Natural killer cell (primary cell): Measurements from ENCODE around the gene NAT10. TPM values are rescaled to one million over a fixed set of nuclear protein-coding genes. Genes with fewer than 3 reads are reported as not detected.

Experiments
- ATAC-seq, 3 donors: fragments of 150-1000 bp in 2 of 3; fragments of 200-7000 bp in 1 of 3; cut with Tn5 transposase; 1 replicate in 1 of 3; 2 replicates in 2 of 3; pipeline ENCODE4 v1.10.0; 2021; ENCODE audit warnings: mild to moderate bottlenecking in 2 of 3, moderate library complexity in 2 of 3
- DNase-seq, 2 donors: peaks; one replicate each; pipeline versions ENCODE4 v3.0.0 to v3.0.0-alpha.2; 2013 to 2021; ENCODE audit warnings: mixed read lengths in 1 of 2
- H3K27ac ChIP-seq: one replicate; pipeline ENCODE4 v1.5.1; 2013; ENCODE audit warnings: mild to moderate bottlenecking, low read length
- H3K27me3 ChIP-seq: one replicate; pipeline ENCODE4 v1.6.1; 2013; ENCODE audit warnings: low read length; ENCODE audit not compliant: control insufficient read depth, insufficient read depth
- H3K36me3 ChIP-seq: one replicate; pipeline ENCODE4 v1.6.1; 2013; ENCODE audit warnings: low read length; ENCODE audit not compliant: control insufficient read depth, insufficient read depth
- H3K4me1 ChIP-seq: one replicate; pipeline ENCODE4 v1.6.1; 2013; ENCODE audit warnings: low read length; ENCODE audit not compliant: control insufficient read depth, insufficient read depth
- H3K4me3 ChIP-seq: one replicate; pipeline ENCODE4 v1.5.1; 2013; ENCODE audit warnings: low read length
- H3K9me3 ChIP-seq: one replicate; pipeline ENCODE4 v1.6.1; 2013; ENCODE audit warnings: low read length; ENCODE audit not compliant: control insufficient read depth, insufficient read depth
- H3K27ac Mint-ChIP-seq, 2 donors: one replicate each; pipeline ENCODE4 v1.8.0; 2022; ENCODE audit warnings: mild to moderate bottlenecking in 2 of 2, mixed read lengths in 2 of 2, moderate library complexity in 1 of 2
- H3K27me3 Mint-ChIP-seq, 2 donors: one replicate each; pipeline ENCODE4 v1.8.0; 2022; ENCODE audit warnings: low read depth in 2 of 2, mixed read lengths in 2 of 2
- H3K36me3 Mint-ChIP-seq: one replicate; pipeline ENCODE4 v1.8.0; 2022; ENCODE audit warnings: mixed read lengths
- H3K4me1 Mint-ChIP-seq, 2 donors: one replicate each; pipeline ENCODE4 v1.8.0; 2022; ENCODE audit warnings: mixed read lengths in 2 of 2
- H3K4me3 Mint-ChIP-seq: one replicate; pipeline ENCODE4 v1.8.0; 2022; ENCODE audit warnings: mild to moderate bottlenecking, moderate library complexity, mixed read lengths
- H3K9me3 Mint-ChIP-seq, 2 donors: one replicate each; pipeline ENCODE4 v1.8.0; 2022; ENCODE audit warnings: mixed read lengths in 2 of 2
- WGBS: methylation state at CpG from one replicate; pipeline ENCODE4 v1.1.7; 2013; ENCODE audit warnings: missing lambda C conversion rate; ENCODE audit not compliant: insufficient coverage; 5-methylcytosine and 5-hydroxymethylcytosine counted together
- intact Hi-C: fragments of 100-400 bp; cut with micrococcal nuclease; formaldehyde crosslinking; loops from one replicate; pipeline ENCODE4 v1.14.2; 2022
- total RNA-seq, 4 donors: library from RNA; stranded (reverse); fragments of 120-200 nt in 1 of 4; gene quantifications; one replicate each; pipeline versions ENCODE4 v1.2.3 to v1.2.4, GENCODE V29; 2013 to 2022
- TF ChIP-seq, protein P1 (sequence below): fragments of 200-600 bp; IDR thresholded peaks from one replicate; pipeline ENCODE4 v1.8.0; 2022; ENCODE audit warnings: antibody characterized with exemption

NAT10 gene
- total RNA-seq, 3 donors from 2014 or later (not counting 1 experiment from before 2014, with no cell fraction given) = 40.3 to 53.6 (median 42.8) TPM

DNA sequence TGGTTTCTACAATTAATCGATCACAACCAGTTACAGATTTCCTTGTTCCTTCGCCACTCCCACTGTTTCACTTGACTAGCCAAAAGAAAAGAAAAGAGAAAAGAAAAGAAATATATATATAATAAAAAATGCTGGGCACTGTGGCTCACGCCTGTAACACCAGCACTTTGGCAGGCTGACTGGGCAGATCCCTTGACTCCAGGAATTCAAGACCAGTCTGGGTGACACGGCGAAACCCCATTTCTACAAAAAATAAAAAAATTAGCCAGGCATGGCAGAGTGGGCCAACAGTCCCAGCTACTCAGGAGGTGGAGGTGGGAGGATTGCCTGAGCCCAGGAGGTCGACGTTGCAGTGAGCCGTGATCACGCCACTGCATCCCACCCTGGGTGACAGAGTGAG lies 83.8 kb downstream of the NAT10 start:
- Mint-ChIP-seq H3K27ac (no peak overlapping the region), H3K27me3 (no peaks in the 10 kb centered on the region), H3K36me3 (no peaks in the 10 kb centered on the region), H3K4me3 (no peak overlapping the region), H3K9me3 (no peaks in the 10 kb centered on the region), H3K4me1 (peaks cover 0 to 4% of the 10 kb centered on the region in 2 donors)
- 94% methylated on average over 6 of the region's 9 CpGs for WGBS
- Histone ChIP-seq H3K4me1 (no peaks in the 10 kb centered on the region), H3K9me3 (no peaks in the 10 kb centered on the region), H3K27me3 (no peaks in the 10 kb centered on the region), H3K4me3 (no peak overlapping the region), H3K36me3 (no peaks in the 10 kb centered on the region), H3K27ac (no peak overlapping the region)
- TF ChIP-seq, protein P1, sequence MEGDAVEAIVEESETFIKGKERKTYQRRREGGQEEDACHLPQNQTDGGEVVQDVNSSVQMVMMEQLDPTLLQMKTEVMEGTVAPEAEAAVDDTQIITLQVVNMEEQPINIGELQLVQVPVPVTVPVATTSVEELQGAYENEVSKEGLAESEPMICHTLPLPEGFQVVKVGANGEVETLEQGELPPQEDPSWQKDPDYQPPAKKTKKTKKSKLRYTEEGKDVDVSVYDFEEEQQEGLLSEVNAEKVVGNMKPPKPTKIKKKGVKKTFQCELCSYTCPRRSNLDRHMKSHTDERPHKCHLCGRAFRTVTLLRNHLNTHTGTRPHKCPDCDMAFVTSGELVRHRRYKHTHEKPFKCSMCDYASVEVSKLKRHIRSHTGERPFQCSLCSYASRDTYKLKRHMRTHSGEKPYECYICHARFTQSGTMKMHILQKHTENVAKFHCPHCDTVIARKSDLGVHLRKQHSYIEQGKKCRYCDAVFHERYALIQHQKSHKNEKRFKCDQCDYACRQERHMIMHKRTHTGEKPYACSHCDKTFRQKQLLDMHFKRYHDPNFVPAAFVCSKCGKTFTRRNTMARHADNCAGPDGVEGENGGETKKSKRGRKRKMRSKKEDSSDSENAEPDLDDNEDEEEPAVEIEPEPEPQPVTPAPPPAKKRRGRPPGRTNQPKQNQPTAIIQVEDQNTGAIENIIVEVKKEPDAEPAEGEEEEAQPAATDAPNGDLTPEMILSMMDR = no peak
- intact Hi-C loops = no loop called here
- DNase-seq (no peak), ATAC-seq (no peak)

DNA sequence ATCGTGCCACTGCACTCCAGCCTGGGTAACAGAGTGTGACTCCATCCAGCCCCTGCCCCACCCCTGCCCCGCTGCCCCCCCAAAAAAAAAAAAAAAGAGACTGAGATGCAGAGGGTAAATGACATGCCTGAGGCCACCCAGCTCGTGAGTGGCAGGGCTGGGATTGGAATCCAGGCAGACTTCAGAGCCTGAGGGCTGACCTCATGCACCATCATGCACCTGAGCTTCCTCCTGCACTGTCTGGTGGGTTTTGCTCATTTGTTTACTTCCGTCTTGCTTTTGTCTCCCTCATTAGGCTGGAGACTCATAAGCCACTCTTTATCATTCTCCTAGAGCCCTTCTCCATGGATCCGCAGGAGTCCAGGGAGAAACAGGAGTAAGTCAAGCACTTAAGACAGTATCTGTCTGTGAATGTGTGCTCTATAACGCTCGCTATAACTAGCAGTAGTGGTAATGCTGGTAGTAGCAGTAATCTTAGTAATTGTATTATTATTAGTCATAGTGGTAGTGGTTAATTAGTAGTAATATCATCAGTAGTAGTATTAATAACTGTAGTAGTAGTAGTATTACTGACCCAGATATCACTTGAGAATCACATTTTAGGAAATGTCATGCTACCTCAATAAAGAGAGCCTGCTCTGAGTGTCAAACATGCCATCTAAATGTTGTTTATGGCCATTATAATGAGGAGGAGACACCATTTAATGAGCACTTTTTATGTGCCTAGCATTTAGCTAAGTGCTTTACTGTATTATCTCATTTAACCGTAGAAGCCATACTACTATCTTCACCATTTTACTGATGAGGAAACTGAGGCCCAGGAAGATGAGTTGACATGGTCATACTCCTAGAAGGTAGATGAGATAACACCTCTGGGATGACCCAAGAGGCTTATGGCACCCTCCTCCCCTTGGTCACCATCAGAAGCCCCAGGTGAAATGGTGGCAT lies 85.0 kb downstream of the NAT10 start:
- intact Hi-C loops = no loop called here
- Histone ChIP-seq H3K9me3 (no peaks in the 10 kb centered on the region), H3K4me1 (no peaks in the 10 kb centered on the region), H3K27ac (no peak overlapping the region), H3K27me3 (no peaks in the 10 kb centered on the region), H3K36me3 (no peaks in the 10 kb centered on the region), H3K4me3 (no peak overlapping the region)
- Mint-ChIP-seq H3K27ac (no peak overlapping the region), H3K4me1 (no peaks in the 10 kb centered on the region), H3K4me3 (no peak overlapping the region), H3K9me3 (no peaks in the 10 kb centered on the region), H3K36me3 (no peaks in the 10 kb centered on the region), H3K27me3 (no peaks in the 10 kb centered on the region)
- TF ChIP-seq, protein P1 = no peak
- no peak for DNase-seq
- WGBS = 85% methylated on average over 7 of the region's 8 CpGs
- no peak for ATAC-seq

DNA sequence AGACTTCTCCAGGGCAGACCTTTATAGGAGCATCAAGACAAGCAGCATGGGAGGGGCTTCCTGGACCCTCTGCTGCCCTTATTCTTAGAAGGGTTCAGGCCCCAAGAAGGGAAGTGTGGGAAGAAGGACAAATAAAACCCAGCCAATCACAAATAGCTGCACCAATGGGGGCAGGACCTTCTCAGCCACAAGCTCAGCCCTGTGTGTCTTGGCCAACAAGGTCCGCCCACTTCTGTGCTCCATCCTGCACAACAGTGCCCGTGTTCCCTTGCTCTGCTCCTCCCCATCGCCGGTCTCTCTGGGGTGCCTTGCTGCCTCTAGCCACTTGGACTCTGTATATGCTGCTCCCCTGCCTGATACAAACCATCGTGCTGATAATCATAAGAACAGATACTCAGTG lies 86.1 kb downstream of the NAT10 start:
- DNase-seq = no peak
- no peak overlapping the region for H3K27ac Mint-ChIP-seq
- no peaks in the 10 kb centered on the region for H3K9me3 ChIP-seq
- no peak overlapping the region for H3K4me3 Mint-ChIP-seq
- intact Hi-C loops = no loop called here
- ATAC-seq = no peak
- TF ChIP-seq, protein P1 = no peak
- H3K27me3 Mint-ChIP-seq = no peaks in the 10 kb centered on the region
- no peaks in the 10 kb centered on the region for H3K36me3 Mint-ChIP-seq
- 90% methylated on average over 5 of the region's 5 CpGs for whole genome bisulfite sequencing
- H3K27ac ChIP-seq = no peak overlapping the region
- H3K9me3 Mint-ChIP-seq = no peaks in the 10 kb centered on the region
- H3K4me1 ChIP-seq = no peaks in the 10 kb centered on the region
- no peaks in the 10 kb centered on the region for H3K36me3 ChIP-seq
- no peak overlapping the region for H3K4me3 ChIP-seq
- no peaks in the 10 kb centered on the region for H3K27me3 ChIP-seq
- no peaks in the 10 kb centered on the region for H3K4me1 Mint-ChIP-seq
